Measurements from ENCODE around the gene SCAF4.
"Not testable (repeated sequence)": the region's sequence is repeated elsewhere in the genome, so short reads cannot be mapped to it uniquely, and the experiment has no call there.

The SCAF4 gene

GRCh38 chr21:31636874-31637273 is 95.0 kb downstream of the SCAF4 start:
- no peak overlapping the region for H3K4me3 ChIP-seq (ENCODE audit: low read depth, low read length)
- no peak for TF ChIP-seq CTCF (IDR thresholded peaks at IDR 0.05; ENCODE audit: borderline replicate concordance, insufficient read depth, low read depth, low read length)

- no peak overlapping the region for H3K4me3 ChIP-seq (ENCODE audit: low read depth, low read length)
- TF ChIP-seq CTCF (IDR thresholded peaks at IDR 0.05; ENCODE audit: borderline replicate concordance, insufficient read depth, low read depth, low read length): no peak
Measured at GRCh38 chr21:31634993-31635392, 96.9 kb downstream of the SCAF4 start.

GRCh38 chr21:31631881-31632280 is 100.0 kb downstream of the SCAF4 start:
- H3K4me3 ChIP-seq (ENCODE audit: low read depth, low read length): not testable (repeated sequence)

- no peak for TF ChIP-seq CTCF (IDR thresholded peaks at IDR 0.05; ENCODE audit: borderline replicate concordance, insufficient read depth, low read depth, low read length)
- no peak overlapping the region for H3K4me3 ChIP-seq (ENCODE audit: low read depth, low read length)
Measured at GRCh38 chr21:31629972-31630711, 101.8 kb downstream of the SCAF4 start.

GRCh38 chr21:31624961-31625491 is 106.9 kb downstream of the SCAF4 start:
- TF ChIP-seq CTCF (IDR thresholded peaks at IDR 0.05; ENCODE audit: borderline replicate concordance, insufficient read depth, low read depth, low read length): no peak
- H3K4me3 ChIP-seq (ENCODE audit: low read depth, low read length): no peak overlapping the region

- H3K4me3 ChIP-seq (ENCODE audit: low read depth, low read length): no peak overlapping the region
- no peak for TF ChIP-seq CTCF (IDR thresholded peaks at IDR 0.05; ENCODE audit: borderline replicate concordance, insufficient read depth, low read depth, low read length)
Measured at GRCh38 chr21:31624181-31624580, 107.7 kb downstream of the SCAF4 start.

- 0 out of 2 replicates have a peak, but pooled peaks have one; percentile 11 for TF ChIP-seq CTCF (IDR thresholded peaks at IDR 0.05; ENCODE audit: borderline replicate concordance, insufficient read depth, low read depth, low read length)
- no peak overlapping the region for H3K4me3 ChIP-seq (ENCODE audit: low read depth, low read length)
Measured at GRCh38 chr21:31623664-31624063, 108.3 kb downstream of the SCAF4 start.

All from GM12875 (cell line).